ENCODE measurements around the gene SH2D1B. TPM values are rescaled to one million over a fixed set of nuclear protein-coding genes. Genes with fewer than 3 reads are reported as not detected.
A peak's percentile ranks its signal among the peaks of the same experiment; 100 is the strongest.

The SH2D1B gene
- total and polyA plus RNA-seq, 9 of the 15 experiments (the other 6 are each of a cell fraction or from before 2014, with no cell fraction given), result 5.6 to 19.6 (median 9.7) TPM

DNA sequence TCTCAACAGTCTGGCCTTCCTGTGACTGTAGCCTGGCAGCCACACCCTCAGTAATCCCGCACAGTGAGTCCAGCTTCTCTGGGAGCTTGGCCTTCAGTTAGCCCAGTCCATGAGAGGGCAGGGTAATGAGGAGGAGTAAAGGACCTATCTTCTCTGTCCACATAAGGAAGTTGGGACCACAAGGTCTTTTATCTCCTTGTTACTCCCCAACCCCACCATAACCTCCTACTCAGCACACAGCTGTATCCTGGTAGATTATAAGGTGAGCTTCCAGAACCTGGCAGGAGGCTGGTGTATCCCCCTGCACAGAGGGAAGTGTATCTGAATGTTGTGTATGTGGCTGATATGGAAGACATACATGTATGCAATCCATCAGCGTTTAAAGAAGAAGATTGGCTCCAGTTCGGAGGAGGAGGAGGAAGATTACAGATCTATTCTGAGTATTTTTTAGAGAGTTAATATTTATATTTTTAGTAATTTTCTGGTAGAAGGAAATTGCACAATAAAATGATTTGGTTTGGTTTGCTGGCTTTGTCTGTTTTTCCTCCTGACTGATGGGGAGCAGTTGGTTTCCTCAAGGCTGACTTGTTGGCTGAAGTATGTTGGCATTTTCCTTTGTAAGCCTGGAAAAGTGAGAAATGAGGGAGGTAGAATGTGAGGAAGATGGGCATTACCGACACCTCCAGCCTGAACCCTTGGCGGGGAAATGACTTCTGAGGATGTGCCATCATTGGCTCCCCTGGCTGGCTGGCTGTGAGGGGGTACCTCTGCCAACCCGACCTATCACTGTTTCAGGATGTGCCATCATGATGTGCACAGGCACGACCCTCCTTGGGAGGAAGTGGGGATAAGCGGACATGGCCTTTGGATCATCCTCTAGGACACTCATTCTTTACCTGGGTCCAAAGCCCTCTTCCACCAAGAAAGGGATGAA, 25.4 kb downstream of the SH2D1B start (continued):
- TF ChIP-seq, protein P1, sequence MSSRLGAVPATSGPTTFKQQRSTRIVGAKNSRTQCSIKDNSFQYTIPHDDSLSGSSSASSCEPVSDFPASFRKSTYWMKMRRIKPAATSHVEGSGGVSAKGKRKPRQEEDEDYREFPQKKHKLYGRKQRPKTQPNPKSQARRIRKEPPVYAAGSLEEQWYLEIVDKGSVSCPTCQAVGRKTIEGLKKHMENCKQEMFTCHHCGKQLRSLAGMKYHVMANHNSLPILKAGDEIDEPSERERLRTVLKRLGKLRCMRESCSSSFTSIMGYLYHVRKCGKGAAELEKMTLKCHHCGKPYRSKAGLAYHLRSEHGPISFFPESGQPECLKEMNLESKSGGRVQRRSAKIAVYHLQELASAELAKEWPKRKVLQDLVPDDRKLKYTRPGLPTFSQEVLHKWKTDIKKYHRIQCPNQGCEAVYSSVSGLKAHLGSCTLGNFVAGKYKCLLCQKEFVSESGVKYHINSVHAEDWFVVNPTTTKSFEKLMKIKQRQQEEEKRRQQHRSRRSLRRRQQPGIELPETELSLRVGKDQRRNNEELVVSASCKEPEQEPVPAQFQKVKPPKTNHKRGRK (tag; IDR thresholded peaks at IDR 0.05), result no peak
- TF ChIP-seq, protein P2, sequence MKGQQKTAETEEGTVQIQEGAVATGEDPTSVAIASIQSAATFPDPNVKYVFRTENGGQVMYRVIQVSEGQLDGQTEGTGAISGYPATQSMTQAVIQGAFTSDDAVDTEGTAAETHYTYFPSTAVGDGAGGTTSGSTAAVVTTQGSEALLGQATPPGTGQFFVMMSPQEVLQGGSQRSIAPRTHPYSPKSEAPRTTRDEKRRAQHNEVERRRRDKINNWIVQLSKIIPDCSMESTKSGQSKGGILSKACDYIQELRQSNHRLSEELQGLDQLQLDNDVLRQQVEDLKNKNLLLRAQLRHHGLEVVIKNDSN (CRISPR knock-in tag; IDR thresholded peaks at IDR 0.05), result no peak
- TF ChIP-seq PHTF2 (CRISPR knock-in tag; IDR thresholded peaks at IDR 0.05) (no peak), NBN (IDR thresholded peaks at IDR 0.05; ENCODE audit: low read depth) (peak; percentile 89), ZNF174 (CRISPR knock-in tag; IDR thresholded peaks at IDR 0.05) (no peak), FOXA1 (IDR thresholded peaks at IDR 0.05; ENCODE audit: borderline replicate concordance) (no peak), STAG1 (CRISPR knock-in tag; IDR thresholded peaks at IDR 0.05; ENCODE audit: borderline replicate concordance) (no peak), KDM1A (IDR thresholded peaks at IDR 0.05) (peak; percentile 95), THRAP3 (IDR thresholded peaks at IDR 0.05; ENCODE audit: borderline replicate concordance) (no peak), NR2C2 (CRISPR knock-in tag; IDR thresholded peaks at IDR 0.05) (no peak), NR2C2 (tag; IDR thresholded peaks at IDR 0.05) (no peak), MCM2 (IDR thresholded peaks at IDR 0.05; ENCODE audit: low read depth) (no peak), NFIX (CRISPR knock-in tag; IDR thresholded peaks at IDR 0.05; ENCODE audit: low read depth) (no peak), NFRKB (IDR thresholded peaks at IDR 0.05; ENCODE audit: low read depth) (0 out of 2 replicates have a peak, but pooled peaks have one; percentile 26), ZNF121 (CRISPR knock-in tag; conservative IDR thresholded peaks at IDR 0.05) (no peak), PTBP1 (IDR thresholded peaks at IDR 0.05; ENCODE audit: low read depth, low read length) (0 out of 2 replicates have a peak, but pooled peaks have one; percentile 69), RNF2 (IDR thresholded peaks at IDR 0.05) (peak; percentile 98), ZNF354B (CRISPR knock-in tag; IDR thresholded peaks at IDR 0.05) (no peak)
- TF ChIP-seq, protein P3, sequence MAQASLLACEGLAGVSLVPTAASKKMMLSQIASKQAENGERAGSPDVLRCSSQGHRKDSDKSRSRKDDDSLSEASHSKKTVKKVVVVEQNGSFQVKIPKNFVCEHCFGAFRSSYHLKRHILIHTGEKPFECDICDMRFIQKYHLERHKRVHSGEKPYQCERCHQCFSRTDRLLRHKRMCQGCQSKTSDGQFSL (CRISPR knock-in tag; IDR thresholded peaks at IDR 0.05), result no peak
- TF ChIP-seq, protein P3 (tag; IDR thresholded peaks at IDR 0.05), result no peak
- TF ChIP-seq, protein P4, sequence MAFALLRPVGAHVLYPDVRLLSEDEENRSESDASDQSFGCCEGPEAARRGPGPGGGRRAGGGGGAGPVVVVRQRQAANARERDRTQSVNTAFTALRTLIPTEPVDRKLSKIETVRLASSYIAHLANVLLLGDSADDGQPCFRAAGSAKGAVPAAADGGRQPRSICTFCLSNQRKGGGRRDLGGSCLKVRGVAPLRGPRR (CRISPR knock-in tag; IDR thresholded peaks at IDR 0.05), result no peak
